Right cardiac atrium (tissue), 5 donors: ENCODE measurements around the gene MTARC1. TPM values are rescaled to one million over a fixed set of nuclear protein-coding genes. Genes with fewer than 3 reads are reported as not detected.

Experiments
- ATAC-seq, 2 donors: fragments of 200-7000 bp; cut with Tn5 transposase; one replicate each; pipeline versions ENCODE4 v1.8.0 to v1.9.1; 2020; ENCODE audit warnings: moderate library complexity in 2 of 2, mild to moderate bottlenecking in 1 of 2
- DNase-seq, 3 donors: peaks; one replicate each; pipeline ENCODE4 v3.0.0-alpha.2; 2020
- H3K27ac ChIP-seq: one replicate; pipeline ENCODE4 v1.5.1; 2013; ENCODE audit warnings: mild to moderate bottlenecking, low read length, control low read depth, moderate library complexity
- H3K27me3 ChIP-seq: one replicate; pipeline ENCODE4 v1.6.1; 2013; ENCODE audit not compliant: control insufficient read depth, insufficient read depth
- H3K4me1 ChIP-seq: one replicate; pipeline ENCODE4 v1.6.1; 2013; ENCODE audit warnings: low read length; ENCODE audit not compliant: control insufficient read depth, insufficient read depth
- H3K4me3 ChIP-seq: one replicate; pipeline ENCODE4 v1.5.1; 2013; ENCODE audit warnings: low read length, control low read depth
- H3K9me3 ChIP-seq: one replicate; pipeline ENCODE4 v1.6.1; 2013; ENCODE audit warnings: low read length; ENCODE audit not compliant: control insufficient read depth
- WGBS: extraction: QIAGEN DNeasy Blood & Tissue Kit; methylation state at CpG from one replicate; pipeline ENCODE4 v1.1.7; 2013; 5-methylcytosine and 5-hydroxymethylcytosine counted together
- intact Hi-C, 4 donors: fragments of 100-400 bp; cut with DNase I; formaldehyde crosslinking; loops; one replicate each; pipeline versions ENCODE4 v1.11.0 to v1.14.0; 2022 to 2023
- polyA plus RNA-seq: library from polyadenylated mRNA; stranded (reverse); fragments of 200-250 nt; gene quantifications from one replicate; pipeline ENCODE4 v1.2.3, GENCODE V29; 2013
- total RNA-seq, 4 donors: library from RNA; stranded (reverse); fragmentation: NEBNext Ultra II Directional; extraction: Animal tissue kit (Norgen Biotek cat#: 25700); gene quantifications; one replicate each; pipeline ENCODE4 v1.2.1, GENCODE V29; 2021
- donor health status: healthy with polysubstance abuse.
- donor health status: DM: no; HTN: yes; CAD: no.
- donor health status: DM: no; HTN: no; CAD: no.
- donor health status: DM: no; HTN: yes; CAD: no; lungs with severe emphysema.
- donor health status: DM: yes; HTN: yes; CAD: no.

Gene MTARC1
- total and polyA plus RNA-seq, 5 donors: 3.2 to 13.4 (median 3.6) TPM

DNA sequence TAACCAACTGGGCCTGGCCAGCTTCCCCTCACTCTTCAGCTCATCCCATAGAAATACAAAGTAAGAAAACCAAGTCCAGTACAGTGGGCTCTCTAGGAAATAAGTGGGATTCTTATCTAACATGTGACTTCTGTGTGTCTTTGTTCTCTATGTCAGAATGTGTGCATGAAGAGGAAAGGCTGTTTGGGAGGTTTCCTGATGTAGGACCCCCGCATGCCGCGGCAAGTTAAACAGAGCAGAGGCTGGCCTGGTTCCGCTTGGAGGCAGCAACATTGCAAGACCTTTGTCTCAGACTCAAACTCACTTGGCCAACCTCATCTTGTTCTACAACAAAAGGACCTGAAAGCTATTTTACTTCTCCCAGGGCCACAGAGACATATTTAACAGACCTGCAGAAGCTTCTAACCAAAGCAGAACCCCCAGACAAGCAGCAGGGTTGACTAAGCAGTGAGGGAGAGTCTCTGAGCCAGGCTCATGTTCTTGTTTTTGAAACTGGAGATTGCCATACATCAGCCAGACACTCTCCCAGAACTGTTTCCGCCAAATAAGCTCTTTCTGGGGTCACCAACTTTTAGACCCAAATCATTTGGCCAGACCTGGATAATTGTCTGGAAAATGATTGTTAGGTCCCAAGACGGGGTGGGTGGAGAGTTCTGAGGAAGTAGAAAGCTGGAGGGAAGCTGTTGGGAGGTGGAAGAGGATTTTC, 32.3 kb upstream of the MTARC1 start:
- intact Hi-C loops: no loop called here
- Histone ChIP-seq H3K4me1 (peaks cover 20% of the 10 kb centered on the region), H3K4me3 (no peak overlapping the region), H3K9me3 (no peaks in the 10 kb centered on the region), H3K27ac (peak overlapping the region; percentile 31), H3K27me3 (no peaks in the 10 kb centered on the region)
- no peak for ATAC-seq
- WGBS: 57% methylated on average over 6 of the region's 6 CpGs
- DNase-seq: peak in 1 of 3 donors; percentile 48

DNA sequence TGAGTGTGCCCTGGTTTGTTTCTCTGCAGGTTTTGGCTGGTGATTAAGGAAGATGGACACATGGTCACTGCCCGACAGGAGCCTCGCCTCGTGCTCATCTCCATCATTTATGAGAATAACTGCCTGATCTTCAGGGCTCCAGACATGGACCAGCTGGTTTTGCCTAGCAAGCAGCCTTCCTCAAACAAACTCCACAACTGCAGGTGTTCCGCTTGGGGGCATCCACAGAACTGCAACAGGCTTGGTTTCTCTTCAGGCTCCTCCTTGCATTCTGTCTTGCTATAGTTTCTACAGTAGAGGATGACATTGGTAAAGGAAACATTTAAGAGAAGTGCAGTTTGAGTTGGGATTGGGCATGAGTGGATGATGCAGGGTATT, 31.8 kb upstream of the MTARC1 start:
- H3K27ac ChIP-seq: peak overlapping the region; percentile 6
- H3K4me1 ChIP-seq: peaks cover 20% of the 10 kb centered on the region
- 92% methylated on average over 4 of the region's 4 CpGs for WGBS
- no peak for DNase-seq
- no peak overlapping the region for H3K4me3 ChIP-seq
- ATAC-seq: no peak
- intact Hi-C loops: no loop called here
- H3K27me3 ChIP-seq: no peaks in the 10 kb centered on the region
- no peaks in the 10 kb centered on the region for H3K9me3 ChIP-seq

- Histone ChIP-seq H3K9me3 (no peaks in the 10 kb centered on the region), H3K27me3 (no peaks in the 10 kb centered on the region), H3K4me3 (no peak overlapping the region), H3K27ac (no peak overlapping the region), H3K4me1 (peaks cover 20% of the 10 kb centered on the region)
- DNase-seq: no peak
- 92% methylated on average over 6 of the region's 6 CpGs for WGBS
- intact Hi-C loops: no loop called here
- ATAC-seq: no peak
These were observed 31.4 kb upstream of the MTARC1 start for GRCh38 chr1:220755309-220755708.

- H3K4me1 ChIP-seq: peaks cover 8% of the 10 kb centered on the region
- H3K27ac ChIP-seq: no peak overlapping the region
- no peak for ATAC-seq
- DNase-seq: no peak
- no peaks in the 10 kb centered on the region for H3K27me3 ChIP-seq
- H3K9me3 ChIP-seq: no peaks in the 10 kb centered on the region
- intact Hi-C loops: no loop called here
- 96% methylated on average over 3 of the region's 3 CpGs for WGBS
- H3K4me3 ChIP-seq: no peak overlapping the region
These were observed 29.3 kb upstream of the MTARC1 start for GRCh38 chr1:220757441-220757840.

- no peak for ATAC-seq
- DNase-seq: no peak
- peaks cover 4% of the 10 kb centered on the region for H3K4me1 ChIP-seq
- H3K9me3 ChIP-seq: no peaks in the 10 kb centered on the region
- intact Hi-C loops: no loop called here
- H3K27ac ChIP-seq: no peak overlapping the region
- no peak overlapping the region for H3K4me3 ChIP-seq
- H3K27me3 ChIP-seq: no peaks in the 10 kb centered on the region
- 94% methylated on average over 3 of the region's 3 CpGs for WGBS
These were observed 27.6 kb upstream of the MTARC1 start for GRCh38 chr1:220759147-220759546.

DNA sequence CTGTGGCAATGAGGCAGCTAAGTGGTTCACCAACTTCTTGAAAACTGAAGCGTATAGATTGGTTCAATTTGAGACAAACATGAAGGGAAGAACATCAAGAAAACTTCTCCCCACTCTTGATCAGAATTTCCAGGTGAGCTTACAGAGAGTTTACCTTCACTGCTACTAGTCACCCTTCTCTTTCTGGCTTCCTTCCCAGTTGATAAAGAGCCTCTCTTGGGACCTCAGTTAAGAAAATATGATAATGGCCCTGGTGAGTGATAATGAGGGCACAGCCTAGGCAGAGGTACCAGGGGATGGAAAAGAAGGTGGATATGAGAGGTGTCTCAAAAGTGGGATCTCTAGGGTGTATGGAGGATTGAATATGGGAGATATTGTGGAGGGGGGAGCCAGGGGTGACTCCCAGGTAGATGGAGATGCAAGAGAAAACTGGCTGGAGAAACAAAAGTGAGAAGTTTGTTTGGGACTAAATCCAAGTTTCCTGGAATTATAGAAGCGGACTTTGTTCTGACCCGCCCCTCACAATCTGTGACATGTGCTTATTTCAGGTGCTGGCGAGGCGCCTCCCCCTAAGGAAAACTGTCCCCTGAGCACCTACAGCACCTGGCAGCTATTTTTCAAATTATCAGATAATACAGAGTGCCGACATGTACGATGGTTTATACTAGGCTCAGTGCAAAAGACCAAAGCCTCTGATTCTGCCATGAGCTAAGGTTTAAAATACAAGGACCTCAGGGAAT, 24.9 kb upstream of the MTARC1 start:
- Histone ChIP-seq H3K27me3 (no peaks in the 10 kb centered on the region), H3K27ac (no peak overlapping the region), H3K4me1 (no peaks in the 10 kb centered on the region), H3K4me3 (no peak overlapping the region), H3K9me3 (no peaks in the 10 kb centered on the region)
- 94% methylated on average over 7 of the region's 7 CpGs for WGBS
- DNase-seq: no peak
- ATAC-seq: no peak
- intact Hi-C loops: no loop called here

GRCh38 chr1:220764757-220765156, 22.0 kb upstream of the MTARC1 start:
- Histone ChIP-seq H3K4me1 (no peaks in the 10 kb centered on the region), H3K27ac (no peak overlapping the region), H3K27me3 (no peaks in the 10 kb centered on the region), H3K9me3 (no peaks in the 10 kb centered on the region), H3K4me3 (no peak overlapping the region)
- WGBS: 85% methylated on average over 3 of the region's 3 CpGs
- DNase-seq: no peak
- intact Hi-C loops: no loop called here
- no peak for ATAC-seq

DNA sequence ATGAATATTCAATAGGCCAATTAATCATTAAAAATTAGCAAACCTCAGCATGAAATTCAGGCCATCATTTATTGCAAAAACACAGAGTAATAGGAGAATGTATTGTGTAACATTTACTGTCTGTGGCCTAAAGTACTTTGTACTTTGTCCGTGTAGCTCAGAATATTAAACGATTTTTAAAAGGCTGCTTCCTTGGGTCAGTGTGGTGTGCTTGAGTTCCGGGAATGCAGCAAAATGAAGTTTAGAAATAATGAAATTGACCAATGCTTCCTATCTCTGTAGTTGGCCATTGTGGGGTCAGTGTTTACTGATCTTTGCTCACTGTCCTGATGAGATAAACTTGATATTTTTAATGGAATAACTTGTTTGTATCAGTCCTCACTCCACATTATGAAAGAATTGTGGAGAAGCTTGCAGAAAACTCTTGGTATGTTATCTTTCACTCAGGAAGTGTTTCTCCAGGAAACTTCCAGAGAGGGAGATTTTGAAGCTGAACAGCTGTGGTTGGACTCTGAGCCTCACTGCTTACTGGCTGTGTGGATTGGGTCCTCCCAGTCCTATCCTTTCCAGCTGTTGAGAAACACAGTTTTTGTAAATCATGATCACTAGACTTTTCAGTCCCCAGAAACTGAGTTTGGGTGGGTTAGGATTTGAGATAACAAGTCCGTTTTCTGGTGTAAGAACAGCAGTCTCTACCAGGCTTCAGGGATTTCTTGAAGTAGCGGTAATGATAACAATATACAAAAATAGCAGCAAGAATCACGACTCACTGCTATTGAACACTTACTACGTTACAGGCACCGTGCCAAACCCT, 19.2 kb upstream of the MTARC1 start:
- Histone ChIP-seq H3K27ac (peak overlapping the region; percentile 26), H3K27me3 (no peaks in the 10 kb centered on the region), H3K4me3 (no peak overlapping the region), H3K4me1 (peaks cover 2% of the 10 kb centered on the region), H3K9me3 (no peaks in the 10 kb centered on the region)
- 24% methylated on average over 8 of the region's 8 CpGs for WGBS
- DNase-seq (peak in 2 of 3 donors; percentile 36 to 56), ATAC-seq (peak; percentile 93 to 94)
- intact Hi-C loops: no loop called here

DNA sequence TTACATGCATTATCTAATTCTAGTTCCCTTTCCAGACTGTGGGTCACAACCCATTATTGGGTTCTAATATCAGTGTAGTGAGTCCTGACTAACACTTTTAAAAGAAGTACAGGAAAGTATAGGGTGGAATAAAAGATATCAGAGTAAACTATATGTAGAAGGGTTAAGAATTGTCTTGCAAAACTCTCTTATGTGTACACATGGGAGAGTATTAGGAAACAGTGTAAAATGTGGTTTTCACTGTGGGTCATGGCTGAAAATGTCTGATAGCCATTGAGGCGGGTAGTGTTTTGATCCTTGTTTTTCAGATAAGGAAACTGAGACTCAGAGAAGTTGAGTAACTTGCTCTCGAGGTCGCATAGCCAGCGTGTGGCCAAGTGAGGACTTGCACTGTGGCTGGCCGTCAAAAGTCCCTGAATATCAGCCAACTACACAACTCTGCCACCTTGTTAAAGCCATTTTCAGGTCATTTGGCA, 18.5 kb upstream of the MTARC1 start:
- Histone ChIP-seq H3K4me1 (peaks cover 2% of the 10 kb centered on the region), H3K4me3 (no peak overlapping the region), H3K9me3 (no peaks in the 10 kb centered on the region), H3K27me3 (no peaks in the 10 kb centered on the region), H3K27ac (peak overlapping the region; percentile 30)
- ATAC-seq: peak; percentile 63 to 74
- intact Hi-C loops: no loop called here
- 39% methylated on average over 5 of the region's 5 CpGs for WGBS
- DNase-seq: peak in 2 of 3 donors; percentile 53 to 72

- Histone ChIP-seq H3K4me3 (no peak overlapping the region), H3K4me1 (peaks cover 2% of the 10 kb centered on the region), H3K27me3 (no peaks in the 10 kb centered on the region), H3K27ac (no peak overlapping the region), H3K9me3 (no peaks in the 10 kb centered on the region)
- intact Hi-C loops: no loop called here
- 95% methylated on average over 13 of the region's 13 CpGs for WGBS
- ATAC-seq (no peak), DNase-seq (no peak)
These were observed 17.5 kb upstream of the MTARC1 start for GRCh38 chr1:220769205-220769604.
